Activated CD4-positive, alpha-beta T cell treated with anti-CD3 and anti-CD28 coated beads, Interleukin-2, amount 10 ng/mL, durations not matched to agents 24 days and 14 days (primary cell): ENCODE results near the gene ENTPD7. TPM values are rescaled to one million over a fixed set of nuclear protein-coding genes. Genes with fewer than 3 reads are reported as not detected.

Source experiments
- DNase-seq: peaks from one replicate; pipeline ENCODE4 v3.0.0; 2022
- H3K27ac Mint-ChIP-seq: one replicate; pipeline ENCODE4 v1.8.0; 2022; ENCODE audit warnings: mild to moderate bottlenecking, mixed read lengths
- H3K27me3 Mint-ChIP-seq: one replicate; pipeline ENCODE4 v1.8.0; 2022; ENCODE audit warnings: mixed read lengths
- H3K36me3 Mint-ChIP-seq: one replicate; pipeline ENCODE4 v1.8.0; 2022; ENCODE audit warnings: low read depth, mild to moderate bottlenecking, mixed read lengths
- H3K4me1 Mint-ChIP-seq: one replicate; pipeline ENCODE4 v1.8.0; 2021; ENCODE audit warnings: mixed read lengths
- H3K4me3 Mint-ChIP-seq: one replicate; pipeline ENCODE4 v1.8.0; 2022; ENCODE audit warnings: mild to moderate bottlenecking, moderate library complexity, mixed read lengths
- H3K9me3 Mint-ChIP-seq: one replicate; pipeline ENCODE4 v1.8.0; 2021; ENCODE audit warnings: mixed read lengths
- intact Hi-C: fragments of 100-400 bp; cut with micrococcal nuclease; formaldehyde crosslinking; loops from one replicate; pipeline ENCODE4 v1.15.1; 2023
- total RNA-seq: library from RNA; stranded (reverse); gene quantifications from 2 replicates; pipeline ENCODE4 v1.2.3, GENCODE V29; 2022

The ENTPD7 gene
- total RNA-seq, 1 donor from 2014 or later: 8.3 TPM

DNA sequence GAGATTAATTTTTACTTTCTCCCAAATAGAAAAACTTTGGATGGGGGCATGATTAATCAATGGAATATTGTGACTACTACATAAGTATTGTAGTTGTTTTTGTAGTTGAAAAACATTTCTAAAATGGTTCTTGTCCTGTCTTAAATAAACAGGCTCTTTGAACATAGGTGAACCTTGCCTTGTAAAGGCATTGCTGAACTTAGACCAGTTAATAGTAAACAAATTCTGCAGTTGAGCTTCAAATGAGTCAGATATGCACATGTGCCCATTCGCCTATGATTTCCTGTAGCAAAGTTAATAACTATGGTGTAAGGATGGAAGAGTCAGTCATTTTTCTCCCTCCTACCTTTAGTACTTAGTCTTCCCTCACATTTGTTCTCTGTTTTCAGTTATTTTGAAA is 95.4 kb downstream of the ENTPD7 start:
- Mint-ChIP-seq H3K27ac (no peak overlapping the region), H3K9me3 (no peaks in the 10 kb centered on the region), H3K27me3 (no peaks in the 10 kb centered on the region)

More for the DNA sequence above, 95.4 kb downstream of the ENTPD7 start:
- no peak for DNase-seq
- Mint-ChIP-seq H3K4me3 (no peak overlapping the region), H3K36me3 (peaks cover 66% of the 10 kb centered on the region), H3K4me1 (peaks cover 3% of the 10 kb centered on the region)
- intact Hi-C loops: no loop called here

Other genes starting within 250 kb of the ENTPD7 start
- gene GOT1, start 228.9 kb upstream of the ENTPD7 start, total RNA-seq: 37.2 and 38.0 TPM in 2 replicates
- gene NKX2-3, start 126.6 kb upstream of the ENTPD7 start, total RNA-seq: not detected in 2 replicates
- gene SLC25A28, start 39.1 kb upstream of the ENTPD7 start, total RNA-seq: 55.8 and 61.2 TPM in 2 replicates
- 40.7 and 41.1 TPM in 2 replicates for gene COX15, start 72.6 kb downstream of the ENTPD7 start, total RNA-seq
- 43.1 and 46.8 TPM in 2 replicates for gene CUTC, start 72.7 kb downstream of the ENTPD7 start, total RNA-seq
- gene ABCC2, start 123.1 kb downstream of the ENTPD7 start, total RNA-seq: 0.73 and 1.3 TPM in 2 replicates